Measurements from ENCODE around the gene GTPBP4. TPM values are rescaled to one million over a fixed set of nuclear protein-coding genes. Genes with fewer than 3 reads are reported as not detected.

GTPBP4 gene
- total and polyA plus RNA-seq, 9 of the 15 experiments (the other 6 are each of a cell fraction or from before 2014, with no cell fraction given): 79.0 to 155 (median 128) TPM

DNA sequence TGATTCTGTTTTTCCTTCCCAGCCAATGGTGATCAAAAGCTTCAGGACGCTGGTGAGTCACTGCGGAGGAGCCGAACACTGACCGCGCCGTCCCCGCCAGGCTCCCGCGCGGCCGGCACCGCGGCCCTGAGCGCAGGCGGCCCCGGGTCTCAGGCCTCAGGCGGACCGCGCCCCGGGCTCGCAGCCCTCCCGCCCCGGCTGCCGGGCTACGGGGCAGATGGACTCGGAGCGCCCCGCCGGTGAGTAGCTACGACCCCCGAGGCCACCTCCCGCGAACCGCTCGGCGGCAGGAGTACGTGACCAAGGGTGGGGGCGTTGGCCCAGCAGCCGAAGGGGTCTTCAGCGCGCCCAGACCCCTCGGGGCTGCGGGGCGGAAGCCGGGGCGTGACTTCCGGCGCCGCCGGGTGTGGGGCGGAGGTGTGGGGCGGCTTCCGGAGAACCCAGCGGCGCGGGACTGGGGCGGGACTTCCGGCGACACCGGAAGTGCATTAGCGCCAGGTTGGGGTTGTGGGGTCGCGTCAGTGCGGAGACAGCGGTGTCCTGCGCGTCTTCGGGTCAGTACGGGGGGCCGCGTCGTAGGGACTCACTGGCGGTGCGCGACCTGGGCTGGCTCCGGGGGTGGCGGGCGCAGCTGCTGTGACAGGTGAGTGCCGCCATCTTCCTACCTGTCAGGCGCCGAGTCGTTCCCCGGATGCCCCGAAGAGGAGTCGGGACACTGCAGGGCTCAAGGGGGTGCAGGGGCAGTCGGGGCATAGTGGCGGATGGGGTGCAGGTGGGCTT, 68.3 kb downstream of the GTPBP4 start, which contains the start of gene WDR37 (continued):
- no peak for TF ChIP-seq SIRT6 (IDR thresholded peaks at IDR 0.05; ENCODE audit: low read depth, low read length)
- peak in 1 of 2 experiments; percentile 62; a peak in 1 of 4 replicates for TF ChIP-seq TRIM24 (IDR thresholded peaks at IDR 0.05)
- TF ChIP-seq HDAC1 (IDR thresholded peaks at IDR 0.05): peak in 1 of 2 experiments; percentile 79; a peak in 2 of 4 replicates
- TF ChIP-seq SRSF7 (optimal IDR thresholded peaks at IDR 0.05; ENCODE audit: low read depth, low read length): no peak
- TF ChIP-seq CBX1 (IDR thresholded peaks at IDR 0.05; ENCODE audit: low read depth): peak; percentile 67; the same call in 1 of the 2 replicates
- TF ChIP-seq ETV1 (tag; conservative IDR thresholded peaks at IDR 0.05; ENCODE audit: low read depth): peak; percentile 89
- peak; percentile 39; the same call in 1 of the 2 replicates for TF ChIP-seq ZNF431 (CRISPR knock-in tag; IDR thresholded peaks at IDR 0.05)
- 0 out of 2 replicates have a peak, but pooled peaks have one; percentile 47 for TF ChIP-seq HDAC8 (tag; IDR thresholded peaks at IDR 0.05)
- peak; percentile 87 for TF ChIP-seq NR2C2 (CRISPR knock-in tag; IDR thresholded peaks at IDR 0.05)
- peak; percentile 99 for TF ChIP-seq NR2C2 (tag; IDR thresholded peaks at IDR 0.05)
- TF ChIP-seq RAD51 (IDR thresholded peaks at IDR 0.05; ENCODE audit: borderline replicate concordance, low read depth): no peak
- TF ChIP-seq, protein P1, sequence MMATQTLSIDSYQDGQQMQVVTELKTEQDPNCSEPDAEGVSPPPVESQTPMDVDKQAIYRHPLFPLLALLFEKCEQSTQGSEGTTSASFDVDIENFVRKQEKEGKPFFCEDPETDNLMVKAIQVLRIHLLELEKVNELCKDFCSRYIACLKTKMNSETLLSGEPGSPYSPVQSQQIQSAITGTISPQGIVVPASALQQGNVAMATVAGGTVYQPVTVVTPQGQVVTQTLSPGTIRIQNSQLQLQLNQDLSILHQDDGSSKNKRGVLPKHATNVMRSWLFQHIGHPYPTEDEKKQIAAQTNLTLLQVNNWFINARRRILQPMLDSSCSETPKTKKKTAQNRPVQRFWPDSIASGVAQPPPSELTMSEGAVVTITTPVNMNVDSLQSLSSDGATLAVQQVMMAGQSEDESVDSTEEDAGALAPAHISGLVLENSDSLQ (IDR thresholded peaks at IDR 0.05): peak; percentile 78
- TF ChIP-seq, protein P2, sequence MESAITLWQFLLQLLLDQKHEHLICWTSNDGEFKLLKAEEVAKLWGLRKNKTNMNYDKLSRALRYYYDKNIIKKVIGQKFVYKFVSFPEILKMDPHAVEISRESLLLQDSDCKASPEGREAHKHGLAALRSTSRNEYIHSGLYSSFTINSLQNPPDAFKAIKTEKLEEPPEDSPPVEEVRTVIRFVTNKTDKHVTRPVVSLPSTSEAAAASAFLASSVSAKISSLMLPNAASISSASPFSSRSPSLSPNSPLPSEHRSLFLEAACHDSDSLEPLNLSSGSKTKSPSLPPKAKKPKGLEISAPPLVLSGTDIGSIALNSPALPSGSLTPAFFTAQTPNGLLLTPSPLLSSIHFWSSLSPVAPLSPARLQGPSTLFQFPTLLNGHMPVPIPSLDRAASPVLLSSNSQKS (CRISPR knock-in tag; IDR thresholded peaks at IDR 0.05): no peak
- no peak for TF ChIP-seq ZNF197 (CRISPR knock-in tag; IDR thresholded peaks at IDR 0.05; ENCODE audit: low read depth)
- TF ChIP-seq, protein P3, sequence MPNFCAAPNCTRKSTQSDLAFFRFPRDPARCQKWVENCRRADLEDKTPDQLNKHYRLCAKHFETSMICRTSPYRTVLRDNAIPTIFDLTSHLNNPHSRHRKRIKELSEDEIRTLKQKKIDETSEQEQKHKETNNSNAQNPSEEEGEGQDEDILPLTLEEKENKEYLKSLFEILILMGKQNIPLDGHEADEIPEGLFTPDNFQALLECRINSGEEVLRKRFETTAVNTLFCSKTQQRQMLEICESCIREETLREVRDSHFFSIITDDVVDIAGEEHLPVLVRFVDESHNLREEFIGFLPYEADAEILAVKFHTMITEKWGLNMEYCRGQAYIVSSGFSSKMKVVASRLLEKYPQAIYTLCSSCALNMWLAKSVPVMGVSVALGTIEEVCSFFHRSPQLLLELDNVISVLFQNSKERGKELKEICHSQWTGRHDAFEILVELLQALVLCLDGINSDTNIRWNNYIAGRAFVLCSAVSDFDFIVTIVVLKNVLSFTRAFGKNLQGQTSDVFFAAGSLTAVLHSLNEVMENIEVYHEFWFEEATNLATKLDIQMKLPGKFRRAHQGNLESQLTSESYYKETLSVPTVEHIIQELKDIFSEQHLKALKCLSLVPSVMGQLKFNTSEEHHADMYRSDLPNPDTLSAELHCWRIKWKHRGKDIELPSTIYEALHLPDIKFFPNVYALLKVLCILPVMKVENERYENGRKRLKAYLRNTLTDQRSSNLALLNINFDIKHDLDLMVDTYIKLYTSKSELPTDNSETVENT (CRISPR knock-in tag; IDR thresholded peaks at IDR 0.05): peak; percentile 37; the same call in 1 of the 2 replicates
- TF ChIP-seq, protein P4, sequence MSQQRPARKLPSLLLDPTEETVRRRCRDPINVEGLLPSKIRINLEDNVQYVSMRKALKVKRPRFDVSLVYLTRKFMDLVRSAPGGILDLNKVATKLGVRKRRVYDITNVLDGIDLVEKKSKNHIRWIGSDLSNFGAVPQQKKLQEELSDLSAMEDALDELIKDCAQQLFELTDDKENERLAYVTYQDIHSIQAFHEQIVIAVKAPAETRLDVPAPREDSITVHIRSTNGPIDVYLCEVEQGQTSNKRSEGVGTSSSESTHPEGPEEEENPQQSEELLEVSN (IDR thresholded peaks at IDR 0.05; ENCODE audit: borderline replicate concordance in 1 of 2, extremely low read depth in 1 of 2, insufficient read depth in 1 of 2, insufficient read length in 1 of 2, low read depth in 1 of 2, low read length in 1 of 2, poor library complexity in 1 of 2, severe bottlenecking in 1 of 2): peak; percentile 57 to 78
- no peak for TF ChIP-seq KAT8 (IDR thresholded peaks at IDR 0.05; ENCODE audit: low read depth)
- TF ChIP-seq ZNF408 (CRISPR knock-in tag; IDR thresholded peaks at IDR 0.05; ENCODE audit: low read depth): no peak

Data from K562 (cell line).